GM19035 (cell line): Measurements from ENCODE around the gene OR4A15.

ENCODE experiments used
- ATAC-seq: cut with Tn5 transposase; IDR thresholded peaks from one replicate; pipeline ENCODE4 v1.9.1; 2021; ENCODE audit not compliant: unreplicated experiment

The OR4A15 gene

GRCh38 chr11:55367674-55368073 is at the start of gene OR4A15:
OR4A15 (plus strand) TSS chr11:55367974; CDS start chr11:55367974, 0 bp downstream.
- no peak for ATAC-seq

- no peak for ATAC-seq
These were observed 43.3 kb upstream of the OR4A15 start for GRCh38 chr11:55324500-55324899.

GRCh38 chr11:55342901-55343300 is 24.9 kb upstream of the OR4A15 start, which contains the start of gene OR4A16:
OR4A16 (plus strand) TSS chr11:55343201; CDS start chr11:55343201, 0 bp downstream.
- ATAC-seq, result no peak

GRCh38 chr11:55345306-55345705 is 22.5 kb upstream of the OR4A15 start:
- no peak for ATAC-seq

GRCh38 chr11:55349032-55349431 is 18.7 kb upstream of the OR4A15 start:
- no peak for ATAC-seq

- ATAC-seq, result no peak
These were observed 10.1 kb upstream of the OR4A15 start for GRCh38 chr11:55357560-55358184.

GRCh38 chr11:55401011-55401410 is 33.2 kb downstream of the OR4A15 start:
- no peak for ATAC-seq
